HepG2 (cell line): Measurements from ENCODE around the gene DLEC1. TPM values are rescaled to one million over a fixed set of nuclear protein-coding genes. Genes with fewer than 3 reads are reported as not detected.

ENCODE experiments used
- ATAC-seq: fragments of 200-7000 bp; cut with Tn5 transposase; 3 replicates; pipeline ENCODE4 v1.9.1; 2020; ENCODE audit warnings: mild to moderate bottlenecking, moderate library complexity
- BruUV-seq: library from RNA; stranded (reverse); fragments of 400-500 nt; replicated peaks from 2 replicates; lab custom pipeline; 2021; lab: Mats Ljungman, UMichigan
- CTCF ChIA-PET: fragments of 300-600 bp; formaldehyde crosslinking; extraction: SDS; loops from one replicate; lab custom pipeline; 2021; ENCODE audit warnings: low total read pairs, inconsistent platforms, low intra/inter-chr PET ratio; lab: Yijun Ruan, JAX
- POLR2A ChIA-PET: fragments of 350-600 bp; sonication (Branson Sonifier 250); formaldehyde crosslinking; loops from one replicate; lab custom pipeline; 2020; ENCODE audit warnings: antibody characterized with exemption, inconsistent platforms; lab: Yijun Ruan, JAX
- DNase-seq: peaks from one replicate; pipeline ENCODE4 v3.0.0-alpha.2; 2015; ENCODE audit warnings: low spot score
- FAIRE-seq: peaks from 3 replicates; lab custom pipeline; 2011; peaks lifted over from hg19 to GRCh38; lab: Jason Lieb, UNC
- H2AFZ ChIP-seq: one replicate; pipeline ENCODE4 v1.6.1; 2011; ENCODE audit warnings: low read length, inconsistent platforms
- H3K27ac ChIP-seq: fragments of 300-600 bp; 3 replicates; pipeline ENCODE4 v1.8.0; 2011; ENCODE audit warnings: mixed run types, mild to moderate bottlenecking, mixed read lengths, low read length, inconsistent platforms; ENCODE audit not compliant: insufficient read depth; ENCODE audit errors: extremely low read length
- H3K27me3 ChIP-seq, 2 experiments: fragments of 200-600 bp in 1 of 2; 2 replicates in 1 of 2; 3 replicates in 1 of 2; pipeline versions ENCODE4 v1.6.0 to v1.8.0; 2011; ENCODE audit warnings: low read length in 2 of 2, mild to moderate bottlenecking in 2 of 2, moderate library complexity in 2 of 2, inconsistent platforms in 1 of 2; ENCODE audit not compliant: insufficient read depth in 2 of 2, control insufficient read depth in 1 of 2
- H3K36me3 ChIP-seq, 2 experiments: fragments of 200-600 bp in 1 of 2; replicated peaks in 1 of 2; 2 replicates in 1 of 2; 3 replicates in 1 of 2; pipeline versions ENCODE4 v1.5.1 to v1.8.0; 2011; ENCODE audit warnings: low read length in 2 of 2, inconsistent platforms in 1 of 2; ENCODE audit not compliant: insufficient read depth in 2 of 2, control insufficient read depth in 1 of 2
- H3K4me1 ChIP-seq: 2 replicates; pipeline ENCODE4 v1.5.1; 2012; ENCODE audit warnings: low read length, inconsistent platforms; ENCODE audit not compliant: insufficient read depth
- H3K4me2 ChIP-seq: 2 replicates; pipeline ENCODE4 v1.6.0; 2011; ENCODE audit warnings: low read depth, low read length, inconsistent platforms
- H3K4me3 ChIP-seq, 3 experiments: fragments of 200-600 bp in 1 of 3; sonication (generic), shearing (Covaris generic) in 1 of 3; replicated peaks in 1 of 3; 2 replicates each; pipeline ENCODE4 v1.5.1; 2011 to 2016; ENCODE audit warnings: low read length in 3 of 3, inconsistent platforms in 2 of 3, low read depth in 2 of 3, mild to moderate bottlenecking in 2 of 3, control low read depth in 1 of 3, mixed read lengths in 1 of 3; ENCODE audit not compliant: insufficient read depth in 1 of 3
- H3K79me2 ChIP-seq: one replicate; pipeline ENCODE4 v1.6.1; 2011; ENCODE audit warnings: low read length, inconsistent platforms; ENCODE audit not compliant: insufficient read depth
- H3K9ac ChIP-seq: 2 replicates; pipeline ENCODE4 v1.6.0; 2011; ENCODE audit warnings: mild to moderate bottlenecking, low read depth, low read length, inconsistent platforms; ENCODE audit not compliant: insufficient read depth
- H3K9me3 ChIP-seq: 2 replicates; pipeline ENCODE4 v1.5.1; 2012; ENCODE audit warnings: mild to moderate bottlenecking, low read length
- H4K20me1 ChIP-seq: 2 replicates; pipeline ENCODE4 v1.6.0; 2011; ENCODE audit warnings: inconsistent platforms, mild to moderate bottlenecking, low read length, moderate library complexity; ENCODE audit not compliant: insufficient read depth
- GLI4 ChIP-seq: sonication (generic); formaldehyde crosslinking; IDR thresholded peaks from 2 replicates; pipeline ENCODE4 v1.5.1; 2020; ENCODE audit warnings: missing genetic modification reagents, mild to moderate bottlenecking, moderate library complexity, borderline replicate concordance
- HOXA9 ChIP-seq: sonication (generic); formaldehyde crosslinking; IDR thresholded peaks from 2 replicates; pipeline ENCODE4 v1.8.1; 2022; ENCODE audit warnings: missing genetic modification reagents, mild to moderate bottlenecking, moderate library complexity, borderline replicate concordance
- PTBP1 ChIP-seq: fragments of 200-400 bp; formaldehyde crosslinking; IDR thresholded peaks from 2 replicates; pipeline ENCODE4 v1.6.1; 2018; ENCODE audit warnings: low read length, low read depth; ENCODE audit not compliant: poor library complexity, severe bottlenecking
- RFXAP ChIP-seq: sonication (generic); formaldehyde crosslinking; IDR thresholded peaks from 2 replicates; pipeline ENCODE4 v1.4.0; 2020; ENCODE audit warnings: missing genetic modification reagents, borderline replicate concordance
- TCF7L2 ChIP-seq: IDR thresholded peaks from 2 replicates; pipeline ENCODE4 v1.6.1; 2011; ENCODE audit warnings: mild to moderate bottlenecking, low read depth, low read length, moderate library complexity
- THAP11 ChIP-seq: IDR thresholded peaks from 2 replicates; pipeline ENCODE4 v1.6.1; 2016; ENCODE audit warnings: missing biosample characterization, missing genetic modification reagents
- ZC3H13 ChIP-seq: sonication (generic); formaldehyde crosslinking; IDR thresholded peaks from 2 replicates; pipeline ENCODE4 v1.8.1; 2023; ENCODE audit warnings: mild to moderate bottlenecking, missing genetic modification reagents, moderate library complexity
- ZNF510 ChIP-seq: sonication (generic); formaldehyde crosslinking; IDR thresholded peaks from 2 replicates; pipeline ENCODE4 v1.4.0; 2020; ENCODE audit warnings: low read depth, mild to moderate bottlenecking, missing genetic modification reagents
- ZNF850 ChIP-seq: sonication (generic); formaldehyde crosslinking; conservative IDR thresholded peaks from 2 replicates; pipeline ENCODE4 v1.9.0; 2021; ENCODE audit warnings: mild to moderate bottlenecking, missing genetic modification reagents
- ZSCAN9 ChIP-seq: IDR thresholded peaks from 2 replicates; pipeline ENCODE4 v1.6.1; 2016; ENCODE audit warnings: borderline replicate concordance
- WGBS: methylation state at CpG from one replicate; pipeline ENCODE4 v1.1.6; 2017; ENCODE audit warnings: low lambda C conversion rate; 5-methylcytosine and 5-hydroxymethylcytosine counted together
- in situ Hi-C: cut with HindIII; loops from 2 replicates; pipeline ENCODE4 v1.10.0; 2017; ENCODE audit warnings: low pct_unique_long_range_greater_than_20kb; ENCODE audit not compliant: extremely low pct_ligation_motif_present
- intact Hi-C: fragments of 100-400 bp; cut with micrococcal nuclease; formaldehyde crosslinking; loops from one replicate; pipeline ENCODE4 v1.10.0; 2022; ENCODE audit not compliant: unreplicated experiment
- polyA plus RNA-seq, 8 experiments: library from polyadenylated mRNA; depleted of rRNA in 3 of 8; stranded (reverse) in 7 of 8; unstranded in 1 of 8; fragments of >200 nt; fragmentation: Illumina TruSeq in 4 of 8; extraction: Trizol in 4 of 8; gene quantifications; 2 replicates each; pipeline versions ENCODE4 v1.2.1 to v1.2.3, GENCODE V29; 2011 to 2016; ENCODE audit warnings: low read depth in 4 of 8, missing spikeins in 1 of 8, mixed read lengths in 1 of 8; ENCODE audit not compliant: insufficient read depth in 1 of 8
- total RNA-seq, 5 experiments: library from RNA; depleted of rRNA; stranded (reverse); fragments of >200 nt; fragmentation: Illumina TruSeq; extraction: Trizol; gene quantifications; 2 replicates each; pipeline ENCODE4 v1.2.3, GENCODE V29; 2016; ENCODE audit warnings: low read depth in 1 of 5
- TF ChIP-seq, protein P1 (sequence below): sonication (generic); formaldehyde crosslinking; conservative IDR thresholded peaks from 2 replicates; pipeline ENCODE4 v1.4.0; 2020; ENCODE audit warnings: missing genetic modification reagents
- TF ChIP-seq, protein P2 (sequence below): sonication (generic); formaldehyde crosslinking; IDR thresholded peaks from 2 replicates; pipeline ENCODE4 v1.4.0; 2020; ENCODE audit warnings: missing genetic modification reagents
- TF ChIP-seq, protein P3 (sequence below): sonication (generic); formaldehyde crosslinking; IDR thresholded peaks from 2 replicates; pipeline ENCODE4 v1.8.0; 2023; ENCODE audit warnings: mild to moderate bottlenecking, missing genetic modification reagents

Gene DLEC1
- total and polyA plus RNA-seq, 2 of the 13 experiments (the other 11 are each of a cell fraction or from before 2014, with no cell fraction given) = 0.09 TPM; not detected in 1

DNA sequence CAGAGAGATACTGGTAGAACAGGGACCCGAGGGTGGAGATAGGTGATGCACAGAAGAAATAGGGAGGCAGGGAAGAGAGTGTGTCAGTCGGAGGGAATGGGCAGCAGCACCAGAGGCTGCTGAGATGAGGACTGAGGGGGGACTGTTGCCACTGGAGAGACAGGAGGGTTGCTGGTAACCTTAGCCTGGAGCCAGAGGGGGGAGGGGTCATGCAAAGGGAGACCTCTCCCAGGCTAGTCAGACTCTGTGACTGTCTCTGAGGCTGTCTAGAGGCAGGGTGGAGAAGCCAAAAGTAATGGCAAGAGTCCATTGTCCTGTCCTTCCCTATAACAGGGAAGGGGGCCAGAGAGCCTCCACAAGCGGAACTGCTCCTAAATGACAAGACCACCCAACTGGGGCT is 2.1 kb upstream of the DLEC1 start:
- Histone ChIP-seq H3K9ac (no peak overlapping the region), H4K20me1 (no peaks in the 10 kb centered on the region), H3K36me3 (no peaks in the 10 kb centered on the region), H3K4me2 (no peak overlapping the region), H3K27ac (no peak overlapping the region), H3K4me3 (no peak overlapping the region), H3K79me2 (no peaks in the 10 kb centered on the region), H2AFZ (no peak overlapping the region), H3K27me3 (peaks cover 3 to 34% of the 10 kb centered on the region in 2 experiments; a peak in 3 of 5 replicates), H3K9me3 (no peaks in the 10 kb centered on the region), H3K4me1 (no peaks in the 10 kb centered on the region)
- DNase-seq (no peak), ATAC-seq (no peak), FAIRE-seq (no peak)
- BruUV-seq = no TSS peak
- WGBS = 11% methylated on average over 2 of the region's 3 CpGs
- in situ Hi-C loops (no loop called here), intact Hi-C loops (no loop called here)
- ChIA-PET POLR2A (no interaction called here), CTCF (no interaction called here)
- TF ChIP-seq ZSCAN9 (CRISPR knock-in tag) (no peak), THAP11 (CRISPR knock-in tag) (no peak), ZNF850 (no peak), TCF7L2 (no peak), RFXAP (CRISPR knock-in tag) (no peak), GLI4 (CRISPR knock-in tag) (no peak), ZC3H13 (CRISPR knock-in tag) (no peak), HOXA9 (CRISPR knock-in tag) (no peak), ZNF510 (CRISPR knock-in tag) (no peak), PTBP1 (no peak)
- TF ChIP-seq, protein P1, sequence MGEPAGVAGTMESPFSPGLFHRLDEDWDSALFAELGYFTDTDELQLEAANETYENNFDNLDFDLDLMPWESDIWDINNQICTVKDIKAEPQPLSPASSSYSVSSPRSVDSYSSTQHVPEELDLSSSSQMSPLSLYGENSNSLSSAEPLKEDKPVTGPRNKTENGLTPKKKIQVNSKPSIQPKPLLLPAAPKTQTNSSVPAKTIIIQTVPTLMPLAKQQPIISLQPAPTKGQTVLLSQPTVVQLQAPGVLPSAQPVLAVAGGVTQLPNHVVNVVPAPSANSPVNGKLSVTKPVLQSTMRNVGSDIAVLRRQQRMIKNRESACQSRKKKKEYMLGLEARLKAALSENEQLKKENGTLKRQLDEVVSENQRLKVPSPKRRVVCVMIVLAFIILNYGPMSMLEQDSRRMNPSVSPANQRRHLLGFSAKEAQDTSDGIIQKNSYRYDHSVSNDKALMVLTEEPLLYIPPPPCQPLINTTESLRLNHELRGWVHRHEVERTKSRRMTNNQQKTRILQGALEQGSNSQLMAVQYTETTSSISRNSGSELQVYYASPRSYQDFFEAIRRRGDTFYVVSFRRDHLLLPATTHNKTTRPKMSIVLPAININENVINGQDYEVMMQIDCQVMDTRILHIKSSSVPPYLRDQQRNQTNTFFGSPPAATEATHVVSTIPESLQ (CRISPR knock-in tag) = no peak
- TF ChIP-seq, protein P2, sequence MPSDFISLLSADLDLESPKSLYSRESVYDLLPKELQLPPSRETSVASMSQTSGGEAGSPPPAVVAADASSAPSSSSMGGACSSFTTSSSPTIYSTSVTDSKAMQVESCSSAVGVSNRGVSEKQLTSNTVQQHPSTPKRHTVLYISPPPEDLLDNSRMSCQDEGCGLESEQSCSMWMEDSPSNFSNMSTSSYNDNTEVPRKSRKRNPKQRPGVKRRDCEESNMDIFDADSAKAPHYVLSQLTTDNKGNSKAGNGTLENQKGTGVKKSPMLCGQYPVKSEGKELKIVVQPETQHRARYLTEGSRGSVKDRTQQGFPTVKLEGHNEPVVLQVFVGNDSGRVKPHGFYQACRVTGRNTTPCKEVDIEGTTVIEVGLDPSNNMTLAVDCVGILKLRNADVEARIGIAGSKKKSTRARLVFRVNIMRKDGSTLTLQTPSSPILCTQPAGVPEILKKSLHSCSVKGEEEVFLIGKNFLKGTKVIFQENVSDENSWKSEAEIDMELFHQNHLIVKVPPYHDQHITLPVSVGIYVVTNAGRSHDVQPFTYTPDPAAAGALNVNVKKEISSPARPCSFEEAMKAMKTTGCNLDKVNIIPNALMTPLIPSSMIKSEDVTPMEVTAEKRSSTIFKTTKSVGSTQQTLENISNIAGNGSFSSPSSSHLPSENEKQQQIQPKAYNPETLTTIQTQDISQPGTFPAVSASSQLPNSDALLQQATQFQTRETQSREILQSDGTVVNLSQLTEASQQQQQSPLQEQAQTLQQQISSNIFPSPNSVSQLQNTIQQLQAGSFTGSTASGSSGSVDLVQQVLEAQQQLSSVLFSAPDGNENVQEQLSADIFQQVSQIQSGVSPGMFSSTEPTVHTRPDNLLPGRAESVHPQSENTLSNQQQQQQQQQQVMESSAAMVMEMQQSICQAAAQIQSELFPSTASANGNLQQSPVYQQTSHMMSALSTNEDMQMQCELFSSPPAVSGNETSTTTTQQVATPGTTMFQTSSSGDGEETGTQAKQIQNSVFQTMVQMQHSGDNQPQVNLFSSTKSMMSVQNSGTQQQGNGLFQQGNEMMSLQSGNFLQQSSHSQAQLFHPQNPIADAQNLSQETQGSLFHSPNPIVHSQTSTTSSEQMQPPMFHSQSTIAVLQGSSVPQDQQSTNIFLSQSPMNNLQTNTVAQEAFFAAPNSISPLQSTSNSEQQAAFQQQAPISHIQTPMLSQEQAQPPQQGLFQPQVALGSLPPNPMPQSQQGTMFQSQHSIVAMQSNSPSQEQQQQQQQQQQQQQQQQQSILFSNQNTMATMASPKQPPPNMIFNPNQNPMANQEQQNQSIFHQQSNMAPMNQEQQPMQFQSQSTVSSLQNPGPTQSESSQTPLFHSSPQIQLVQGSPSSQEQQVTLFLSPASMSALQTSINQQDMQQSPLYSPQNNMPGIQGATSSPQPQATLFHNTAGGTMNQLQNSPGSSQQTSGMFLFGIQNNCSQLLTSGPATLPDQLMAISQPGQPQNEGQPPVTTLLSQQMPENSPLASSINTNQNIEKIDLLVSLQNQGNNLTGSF = no peak
- TF ChIP-seq, protein P3, sequence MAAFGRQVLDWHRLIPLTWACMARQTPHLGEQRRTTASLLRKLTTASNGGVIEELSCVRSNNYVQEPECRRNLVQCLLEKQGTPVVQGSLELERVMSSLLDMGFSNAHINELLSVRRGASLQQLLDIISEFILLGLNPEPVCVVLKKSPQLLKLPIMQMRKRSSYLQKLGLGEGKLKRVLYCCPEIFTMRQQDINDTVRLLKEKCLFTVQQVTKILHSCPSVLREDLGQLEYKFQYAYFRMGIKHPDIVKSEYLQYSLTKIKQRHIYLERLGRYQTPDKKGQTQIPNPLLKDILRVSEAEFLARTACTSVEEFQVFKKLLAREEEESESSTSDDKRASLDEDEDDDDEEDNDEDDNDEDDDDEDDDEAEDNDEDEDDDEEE (CRISPR knock-in tag) = no peak
